ENCODE data around the gene KIF26A. TPM values are rescaled to one million over a fixed set of nuclear protein-coding genes. Genes with fewer than 3 reads are reported as not detected.

Gene KIF26A
- total and polyA plus RNA-seq, 2 donors (not counting 1 experiment from before 2014, with no cell fraction given), result 0.15 TPM; not detected in 1

GRCh38 chr14:104110491-104111209 is 27.7 kb upstream of the KIF26A start:
- H3K27me3 ChIP-seq (replicated peaks in 1 of 4; ENCODE audit: control extremely low read depth in 1 of 4, control insufficient read depth in 3 of 4, insufficient read depth in 4 of 4, low read length in 3 of 4), result peaks cover 0 to 5% (median 0%) of the 10 kb centered on the region in 4 experiments
- H3K27ac Mint-ChIP-seq, result no peak overlapping the region
- H3K36me3 ChIP-seq (replicated peaks in 1 of 2; ENCODE audit: control extremely low read depth in 1 of 2, control insufficient read depth in 1 of 2, extremely low read depth in 1 of 2, insufficient read depth in 2 of 2, low read length in 1 of 2), result no peaks in the 10 kb centered on the region
- TF ChIP-seq, protein P1, sequence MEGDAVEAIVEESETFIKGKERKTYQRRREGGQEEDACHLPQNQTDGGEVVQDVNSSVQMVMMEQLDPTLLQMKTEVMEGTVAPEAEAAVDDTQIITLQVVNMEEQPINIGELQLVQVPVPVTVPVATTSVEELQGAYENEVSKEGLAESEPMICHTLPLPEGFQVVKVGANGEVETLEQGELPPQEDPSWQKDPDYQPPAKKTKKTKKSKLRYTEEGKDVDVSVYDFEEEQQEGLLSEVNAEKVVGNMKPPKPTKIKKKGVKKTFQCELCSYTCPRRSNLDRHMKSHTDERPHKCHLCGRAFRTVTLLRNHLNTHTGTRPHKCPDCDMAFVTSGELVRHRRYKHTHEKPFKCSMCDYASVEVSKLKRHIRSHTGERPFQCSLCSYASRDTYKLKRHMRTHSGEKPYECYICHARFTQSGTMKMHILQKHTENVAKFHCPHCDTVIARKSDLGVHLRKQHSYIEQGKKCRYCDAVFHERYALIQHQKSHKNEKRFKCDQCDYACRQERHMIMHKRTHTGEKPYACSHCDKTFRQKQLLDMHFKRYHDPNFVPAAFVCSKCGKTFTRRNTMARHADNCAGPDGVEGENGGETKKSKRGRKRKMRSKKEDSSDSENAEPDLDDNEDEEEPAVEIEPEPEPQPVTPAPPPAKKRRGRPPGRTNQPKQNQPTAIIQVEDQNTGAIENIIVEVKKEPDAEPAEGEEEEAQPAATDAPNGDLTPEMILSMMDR (IDR thresholded peaks at IDR 0.05), result no peak
- TF ChIP-seq EZH2 (IDR thresholded peaks at IDR 0.05; ENCODE audit: borderline replicate concordance, insufficient read depth, low read depth, low read length, poor library complexity, severe bottlenecking), result no peak
- H3K9me3 ChIP-seq (ENCODE audit: control extremely low read depth in 1 of 3, control insufficient read depth in 2 of 3, insufficient read depth in 1 of 3, low read length in 2 of 3), result peaks cover 0 to 6% (median 0%) of the 10 kb centered on the region in 3 donors
- WGBS (ENCODE audit: insufficient coverage), result 76% methylated on average over 13 of the region's 18 CpGs
- no peak overlapping the region for H3K4me2 ChIP-seq (replicated peaks; ENCODE audit: low read depth, low read length, poor library complexity, severe bottlenecking)
- CTCF ChIA-PET, result no interaction called here
- H3K9me3 Mint-ChIP-seq (ENCODE audit: insufficient read depth), result no peaks in the 10 kb centered on the region
- intact Hi-C loops (cut with micrococcal nuclease), result no loop called here
- H3K4me1 ChIP-seq (ENCODE audit: control insufficient read depth in 2 of 2, insufficient read depth in 2 of 2, low read length in 2 of 2), result no peaks in the 10 kb centered on the region
- H2AFZ ChIP-seq (ENCODE audit: insufficient read depth, low read depth, low read length, poor library complexity, severe bottlenecking), result no peak overlapping the region
- no peak overlapping the region for H3K4me3 ChIP-seq (ENCODE audit: control extremely low read depth in 1 of 5, extremely low read depth in 1 of 5, insufficient read depth in 1 of 5, low read depth in 2 of 5, low read length in 4 of 5)
- H3K4me1 Mint-ChIP-seq, result peaks cover under 1% of the 10 kb centered on the region
- ATAC-seq (ENCODE audit: low read depth) (no peak), DNase-seq (no peak)
- H3K27ac ChIP-seq (ENCODE audit: low read length in 2 of 2), result no peak overlapping the region
- no peaks in the 10 kb centered on the region for H3K79me2 ChIP-seq (ENCODE audit: control insufficient read depth, insufficient read depth, low read length)
- POLR2A ChIA-PET, result no interaction called here
- H3K27me3 Mint-ChIP-seq, result peaks cover 10% of the 10 kb centered on the region
- no peaks in the 10 kb centered on the region for H4K20me1 ChIP-seq (ENCODE audit: control insufficient read depth, insufficient read depth, low read length, poor library complexity, severe bottlenecking)
- H3K4me3 Mint-ChIP-seq, result no peak overlapping the region
- H3K9ac ChIP-seq (ENCODE audit: low read length), result no peak overlapping the region

DNA sequence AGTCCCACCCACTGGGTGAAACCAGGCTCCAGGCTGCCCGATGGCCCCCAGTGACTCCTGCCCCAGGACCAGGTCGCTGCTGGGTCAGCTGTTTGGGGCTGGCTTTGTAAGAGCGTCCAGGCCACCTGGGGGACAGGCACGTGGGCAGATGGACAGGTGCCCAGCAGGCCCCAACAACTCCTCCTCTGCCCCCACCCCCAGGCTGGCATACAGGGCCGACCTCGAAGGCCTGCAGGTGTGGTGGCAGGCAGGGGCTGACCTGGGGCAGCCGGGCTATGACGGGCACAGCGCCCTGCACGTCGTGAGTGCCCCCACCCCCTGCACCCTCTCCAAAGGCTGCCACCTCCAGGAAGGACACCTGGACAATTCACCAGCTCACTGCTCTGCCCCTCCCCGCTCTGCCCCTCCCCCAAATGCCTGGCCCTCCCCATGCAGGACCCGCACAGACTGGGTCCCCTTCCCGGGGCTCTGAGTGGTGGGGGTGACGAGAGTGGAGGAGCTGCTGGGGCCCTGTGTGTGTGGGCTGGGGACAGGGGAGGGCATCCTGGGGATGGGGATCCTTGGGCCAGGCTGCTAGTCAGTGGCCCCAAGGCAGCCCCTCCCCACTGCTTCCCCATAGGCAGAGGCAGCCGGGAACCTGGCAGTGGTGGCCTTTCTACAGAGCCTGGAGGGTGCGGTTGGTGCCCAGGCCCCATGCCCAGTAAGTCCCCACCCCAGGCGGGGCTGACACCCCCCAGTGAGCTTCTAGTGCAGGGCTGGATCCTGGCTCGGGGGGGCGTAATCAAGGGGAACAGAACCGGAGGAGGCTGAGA is 26.9 kb upstream of the KIF26A start:
- ChIA-PET CTCF (no interaction called here), POLR2A (no interaction called here)
- no peak overlapping the region for H3K4me3 Mint-ChIP-seq
- no peak overlapping the region for H2AFZ ChIP-seq (ENCODE audit: insufficient read depth, low read depth, low read length, poor library complexity, severe bottlenecking)
- no peaks in the 10 kb centered on the region for H4K20me1 ChIP-seq (ENCODE audit: control insufficient read depth, insufficient read depth, low read length, poor library complexity, severe bottlenecking)
- ATAC-seq (ENCODE audit: low read depth) (no peak), DNase-seq (no peak)
- peaks cover 0 to 13% (median 4%) of the 10 kb centered on the region in 4 experiments for H3K27me3 ChIP-seq (replicated peaks in 1 of 4; ENCODE audit: control extremely low read depth in 1 of 4, control insufficient read depth in 3 of 4, insufficient read depth in 4 of 4, low read length in 3 of 4)
- no peak overlapping the region for H3K4me2 ChIP-seq (replicated peaks; ENCODE audit: low read depth, low read length, poor library complexity, severe bottlenecking)
- H3K27ac ChIP-seq (ENCODE audit: low read length in 2 of 2), result no peak overlapping the region
- H3K9me3 Mint-ChIP-seq (ENCODE audit: insufficient read depth), result no peaks in the 10 kb centered on the region
- H3K4me1 Mint-ChIP-seq, result peaks cover 7% of the 10 kb centered on the region
- H3K27me3 Mint-ChIP-seq, result peaks cover 16% of the 10 kb centered on the region
- H3K4me1 ChIP-seq (ENCODE audit: control insufficient read depth in 2 of 2, insufficient read depth in 2 of 2, low read length in 2 of 2), result peaks cover 5% of the 10 kb centered on the region in 2 donors
- no peak overlapping the region for H3K27ac Mint-ChIP-seq
- TF ChIP-seq, protein P1 (IDR thresholded peaks at IDR 0.05), result no peak
- no peak for TF ChIP-seq EZH2 (IDR thresholded peaks at IDR 0.05; ENCODE audit: borderline replicate concordance, insufficient read depth, low read depth, low read length, poor library complexity, severe bottlenecking)
- intact Hi-C loops (cut with micrococcal nuclease), result no loop called here
- H3K9me3 ChIP-seq (ENCODE audit: control extremely low read depth in 1 of 3, control insufficient read depth in 2 of 3, insufficient read depth in 1 of 3, low read length in 2 of 3), result peaks cover 0 to 10% (median 0%) of the 10 kb centered on the region in 3 donors
- WGBS (ENCODE audit: insufficient coverage), result 85% methylated on average over 19 of the region's 21 CpGs
- H3K9ac ChIP-seq (ENCODE audit: low read length), result no peak overlapping the region
- no peaks in the 10 kb centered on the region for H3K36me3 ChIP-seq (replicated peaks in 1 of 2; ENCODE audit: control extremely low read depth in 1 of 2, control insufficient read depth in 1 of 2, extremely low read depth in 1 of 2, insufficient read depth in 2 of 2, low read length in 1 of 2)
- no peak overlapping the region for H3K4me3 ChIP-seq (ENCODE audit: control extremely low read depth in 1 of 5, extremely low read depth in 1 of 5, insufficient read depth in 1 of 5, low read depth in 2 of 5, low read length in 4 of 5)
- no peaks in the 10 kb centered on the region for H3K79me2 ChIP-seq (ENCODE audit: control insufficient read depth, insufficient read depth, low read length)
